Osteocyte (in vitro differentiated cells): ENCODE results near the gene BCL2. TPM values are rescaled to one million over a fixed set of nuclear protein-coding genes. Genes with fewer than 3 reads are reported as not detected.

ENCODE experiments used
- DNase-seq: peaks from one replicate; pipeline ENCODE4 v3.0.0; 2021; ENCODE audit warnings: mixed read lengths; ENCODE audit not compliant: unreplicated experiment; ENCODE audit errors: extremely low spot score
- H3K27ac Mint-ChIP-seq: one replicate; pipeline ENCODE4 v1.8.0; 2021; ENCODE audit warnings: mild to moderate bottlenecking, mixed read lengths; ENCODE audit not compliant: unreplicated experiment
- H3K27me3 Mint-ChIP-seq: one replicate; pipeline ENCODE4 v1.8.0; 2021; ENCODE audit warnings: mixed read lengths; ENCODE audit not compliant: unreplicated experiment
- H3K36me3 Mint-ChIP-seq: one replicate; pipeline ENCODE4 v1.8.0; 2021; ENCODE audit warnings: mixed read lengths; ENCODE audit not compliant: unreplicated experiment
- H3K4me1 Mint-ChIP-seq: one replicate; pipeline ENCODE4 v1.8.0; 2021; ENCODE audit warnings: mixed read lengths; ENCODE audit not compliant: unreplicated experiment
- H3K4me3 Mint-ChIP-seq: one replicate; pipeline ENCODE4 v1.8.0; 2021; ENCODE audit warnings: mild to moderate bottlenecking, moderate library complexity, mixed read lengths; ENCODE audit not compliant: unreplicated experiment
- H3K9me3 Mint-ChIP-seq: one replicate; pipeline ENCODE4 v1.8.0; 2021; ENCODE audit warnings: mixed read lengths; ENCODE audit not compliant: unreplicated experiment
- total RNA-seq: library from RNA; stranded (reverse); gene quantifications from 2 replicates; pipeline ENCODE4 v1.2.1, GENCODE V29; 2021
- TF ChIP-seq, protein P1 (sequence below): fragments of 200-600 bp; sonication (generic); IDR thresholded peaks from 2 replicates; pipeline ENCODE4 v1.5.0; 2021; ENCODE audit warnings: antibody characterized with exemption, mild to moderate bottlenecking, moderate library complexity

The BCL2 gene
- total RNA-seq, 1 donor from 2014 or later, result 3.2 TPM

GRCh38 chr18:63271881-63272299 is 47.7 kb downstream of the BCL2 start:
- DNase-seq, result no peak
- TF ChIP-seq, protein P1, sequence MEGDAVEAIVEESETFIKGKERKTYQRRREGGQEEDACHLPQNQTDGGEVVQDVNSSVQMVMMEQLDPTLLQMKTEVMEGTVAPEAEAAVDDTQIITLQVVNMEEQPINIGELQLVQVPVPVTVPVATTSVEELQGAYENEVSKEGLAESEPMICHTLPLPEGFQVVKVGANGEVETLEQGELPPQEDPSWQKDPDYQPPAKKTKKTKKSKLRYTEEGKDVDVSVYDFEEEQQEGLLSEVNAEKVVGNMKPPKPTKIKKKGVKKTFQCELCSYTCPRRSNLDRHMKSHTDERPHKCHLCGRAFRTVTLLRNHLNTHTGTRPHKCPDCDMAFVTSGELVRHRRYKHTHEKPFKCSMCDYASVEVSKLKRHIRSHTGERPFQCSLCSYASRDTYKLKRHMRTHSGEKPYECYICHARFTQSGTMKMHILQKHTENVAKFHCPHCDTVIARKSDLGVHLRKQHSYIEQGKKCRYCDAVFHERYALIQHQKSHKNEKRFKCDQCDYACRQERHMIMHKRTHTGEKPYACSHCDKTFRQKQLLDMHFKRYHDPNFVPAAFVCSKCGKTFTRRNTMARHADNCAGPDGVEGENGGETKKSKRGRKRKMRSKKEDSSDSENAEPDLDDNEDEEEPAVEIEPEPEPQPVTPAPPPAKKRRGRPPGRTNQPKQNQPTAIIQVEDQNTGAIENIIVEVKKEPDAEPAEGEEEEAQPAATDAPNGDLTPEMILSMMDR, result no peak
- Mint-ChIP-seq H3K4me3 (no peak overlapping the region), H3K4me1 (no peaks in the 10 kb centered on the region), H3K27ac (no peak overlapping the region), H3K9me3 (no peaks in the 10 kb centered on the region), H3K27me3 (no peaks in the 10 kb centered on the region), H3K36me3 (no peaks in the 10 kb centered on the region)

GRCh38 chr18:63271148-63271547 is 48.4 kb downstream of the BCL2 start:
- no peaks in the 10 kb centered on the region for H3K36me3 Mint-ChIP-seq
- H3K9me3 Mint-ChIP-seq, result no peaks in the 10 kb centered on the region
- no peak overlapping the region for H3K27ac Mint-ChIP-seq
- H3K4me3 Mint-ChIP-seq, result no peak overlapping the region
- TF ChIP-seq, protein P1, result no peak
- H3K4me1 Mint-ChIP-seq, result no peaks in the 10 kb centered on the region
- H3K27me3 Mint-ChIP-seq, result no peaks in the 10 kb centered on the region
- no peak for DNase-seq

DNA sequence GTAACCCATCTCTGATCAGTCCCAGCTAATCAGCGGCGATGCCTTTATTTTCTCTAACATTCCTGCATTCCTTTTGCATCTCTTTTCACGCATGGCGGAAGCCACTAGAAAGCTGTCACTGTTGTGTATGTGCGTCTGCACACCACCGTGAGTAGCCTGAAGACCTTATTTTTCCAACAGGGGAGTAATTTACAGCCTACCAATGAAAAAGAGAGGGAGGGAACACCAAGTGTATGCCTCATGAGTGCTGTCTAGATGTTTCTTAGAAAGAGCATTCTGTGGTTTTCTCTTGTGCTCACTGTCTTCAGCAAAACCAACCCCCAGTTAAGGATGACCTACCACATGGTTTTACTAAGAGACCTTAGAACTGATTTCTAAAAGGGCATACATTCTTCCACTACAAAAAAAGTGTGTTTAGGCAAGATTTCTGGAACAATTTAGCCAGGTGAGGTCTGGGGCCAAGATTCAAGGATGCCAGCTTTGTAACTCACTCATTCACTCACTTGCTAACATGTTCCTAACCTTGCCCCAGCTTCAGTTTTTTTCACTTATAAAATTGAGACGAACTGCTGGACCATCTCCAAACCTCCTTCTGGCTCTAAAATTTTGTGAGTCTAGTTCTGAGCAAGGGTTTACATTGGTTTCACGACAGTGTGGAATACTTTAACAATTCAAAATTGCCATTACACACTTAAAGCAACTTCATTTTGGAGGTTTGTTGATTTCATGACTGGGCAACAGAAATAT is 51.4 kb downstream of the BCL2 start:
- no peak for DNase-seq
- Mint-ChIP-seq H3K4me3 (no peak overlapping the region), H3K27me3 (no peaks in the 10 kb centered on the region), H3K36me3 (no peaks in the 10 kb centered on the region), H3K9me3 (no peaks in the 10 kb centered on the region), H3K27ac (no peak overlapping the region), H3K4me1 (no peaks in the 10 kb centered on the region)
- TF ChIP-seq, protein P1, result no peak

DNA sequence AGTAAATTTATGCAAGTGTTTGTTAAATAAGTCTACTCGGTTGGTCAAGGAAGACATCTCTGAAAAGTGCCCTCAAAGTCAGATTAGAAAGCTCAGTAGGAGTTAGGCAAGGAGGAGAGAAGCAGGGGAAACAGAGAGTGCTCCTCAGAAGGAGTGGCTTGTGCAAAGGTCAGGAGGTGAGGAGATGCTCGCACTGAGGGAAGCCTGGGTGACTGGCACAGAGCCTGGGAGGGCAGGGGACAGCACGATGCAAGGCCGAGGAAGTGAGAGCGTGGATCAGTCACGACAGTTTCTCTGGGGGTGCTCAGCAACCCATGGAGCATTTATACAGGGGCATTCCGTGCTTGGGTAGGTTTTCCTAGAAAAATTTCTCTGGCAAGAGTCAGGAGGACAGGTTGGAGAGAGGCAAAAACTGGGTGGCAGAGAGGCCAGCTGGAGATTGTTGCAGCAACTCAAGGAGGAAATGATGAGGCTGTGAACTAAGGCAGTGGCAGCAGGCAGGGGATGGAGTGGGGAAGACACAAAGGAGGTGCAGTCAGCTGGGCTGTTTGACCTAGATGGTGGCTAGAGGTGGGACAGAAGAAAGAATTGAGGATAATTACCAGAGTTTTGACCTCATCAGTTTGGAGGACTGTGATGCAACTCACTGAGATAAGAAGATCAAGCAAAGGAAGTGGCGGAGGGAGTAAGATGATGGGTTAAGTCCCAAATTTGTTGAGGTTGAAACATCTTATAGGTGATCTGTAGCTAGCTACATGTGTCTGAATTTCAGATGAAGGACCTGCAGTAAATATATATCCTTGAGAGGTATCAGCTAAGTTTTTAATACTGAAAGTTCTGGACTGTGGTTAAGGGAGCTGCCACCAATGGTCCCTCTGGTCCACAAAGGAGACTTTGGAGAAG is 52.4 kb downstream of the BCL2 start:
- TF ChIP-seq, protein P1, result no peak
- Mint-ChIP-seq H3K27ac (no peak overlapping the region), H3K4me3 (no peak overlapping the region), H3K9me3 (no peaks in the 10 kb centered on the region), H3K27me3 (no peaks in the 10 kb centered on the region), H3K4me1 (no peaks in the 10 kb centered on the region), H3K36me3 (no peaks in the 10 kb centered on the region)
- DNase-seq, result no peak

DNA sequence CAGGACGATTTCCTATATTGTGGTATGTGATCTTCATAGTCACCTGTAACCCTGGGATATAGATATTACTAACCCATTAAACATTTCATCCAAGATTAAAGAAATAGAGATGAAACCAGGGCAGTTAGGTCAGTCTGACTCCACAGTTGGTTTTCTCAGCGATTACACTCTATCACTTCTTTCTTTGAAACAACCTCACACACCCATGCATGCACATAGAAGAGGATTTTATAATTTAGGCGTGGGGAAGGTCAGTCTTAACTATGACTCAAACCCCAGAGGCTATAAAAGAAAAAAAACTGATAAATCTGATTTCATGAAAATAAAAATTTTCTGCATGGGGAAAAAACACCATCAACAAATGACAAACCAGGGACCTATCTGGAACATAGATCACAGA is 54.2 kb downstream of the BCL2 start:
- no peak for DNase-seq
- Mint-ChIP-seq H3K27me3 (no peaks in the 10 kb centered on the region), H3K9me3 (no peaks in the 10 kb centered on the region), H3K4me3 (no peak overlapping the region), H3K36me3 (no peaks in the 10 kb centered on the region), H3K27ac (no peak overlapping the region), H3K4me1 (no peaks in the 10 kb centered on the region)
- TF ChIP-seq, protein P1, result no peak
